ENCODE results near the gene ZNHIT1.
"Not testable (repeated sequence)": the region's sequence is repeated elsewhere in the genome, so short reads cannot be mapped to it uniquely, and the experiment has no call there.

Gene ZNHIT1

DNA sequence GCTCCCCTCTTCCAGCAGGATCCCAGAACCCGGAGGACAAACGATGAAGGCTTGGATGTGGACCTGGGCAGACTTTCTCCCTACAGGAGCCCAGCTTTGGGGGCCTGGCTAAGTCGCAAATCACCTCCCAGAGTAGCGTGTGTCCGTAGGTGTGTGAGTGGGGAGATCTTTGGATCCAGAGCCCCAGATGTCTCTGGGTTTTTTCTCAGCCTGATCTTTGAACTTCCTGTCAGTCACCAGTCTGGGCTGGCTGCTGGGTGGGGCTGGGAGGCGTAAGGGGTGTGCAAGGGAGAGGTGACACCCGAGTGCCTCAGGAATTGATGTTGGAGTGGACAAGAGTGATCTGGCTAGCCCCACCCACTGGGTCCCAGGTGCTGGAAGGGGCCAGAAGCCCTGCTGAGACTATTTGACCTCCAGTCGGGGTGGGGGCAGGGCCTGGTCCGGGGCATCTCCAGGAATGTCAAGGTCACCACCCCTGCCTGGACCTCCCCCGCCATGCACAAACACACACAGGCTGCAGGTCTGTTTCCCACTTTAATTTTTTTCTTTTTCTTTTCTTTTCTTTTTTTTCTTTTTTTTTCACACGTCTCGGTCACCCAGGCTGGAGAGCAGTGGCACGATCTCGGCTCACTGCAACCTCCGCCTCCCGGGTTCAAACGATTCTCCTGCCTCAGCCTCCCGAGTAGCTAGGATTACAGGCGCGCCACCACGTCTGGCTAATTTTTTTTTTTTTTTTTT, 16.9 kb upstream of the ZNHIT1 start, which contains the start of gene MOGAT3:
TSS of gene MOGAT3 (minus strand) at position 175 of the 738 bp plus-strand sequence. CDS start 182 bp downstream, outside the sequence.
- no peak within 1 kb of the TSS for H3K4me3 ChIP-seq (ENCODE audit: low read depth, low read length)
- TF ChIP-seq, protein P1, sequence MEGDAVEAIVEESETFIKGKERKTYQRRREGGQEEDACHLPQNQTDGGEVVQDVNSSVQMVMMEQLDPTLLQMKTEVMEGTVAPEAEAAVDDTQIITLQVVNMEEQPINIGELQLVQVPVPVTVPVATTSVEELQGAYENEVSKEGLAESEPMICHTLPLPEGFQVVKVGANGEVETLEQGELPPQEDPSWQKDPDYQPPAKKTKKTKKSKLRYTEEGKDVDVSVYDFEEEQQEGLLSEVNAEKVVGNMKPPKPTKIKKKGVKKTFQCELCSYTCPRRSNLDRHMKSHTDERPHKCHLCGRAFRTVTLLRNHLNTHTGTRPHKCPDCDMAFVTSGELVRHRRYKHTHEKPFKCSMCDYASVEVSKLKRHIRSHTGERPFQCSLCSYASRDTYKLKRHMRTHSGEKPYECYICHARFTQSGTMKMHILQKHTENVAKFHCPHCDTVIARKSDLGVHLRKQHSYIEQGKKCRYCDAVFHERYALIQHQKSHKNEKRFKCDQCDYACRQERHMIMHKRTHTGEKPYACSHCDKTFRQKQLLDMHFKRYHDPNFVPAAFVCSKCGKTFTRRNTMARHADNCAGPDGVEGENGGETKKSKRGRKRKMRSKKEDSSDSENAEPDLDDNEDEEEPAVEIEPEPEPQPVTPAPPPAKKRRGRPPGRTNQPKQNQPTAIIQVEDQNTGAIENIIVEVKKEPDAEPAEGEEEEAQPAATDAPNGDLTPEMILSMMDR (IDR thresholded peaks at IDR 0.05; ENCODE audit: insufficient read depth, low read depth, low read length, missing control alignments): no peak

DNA sequence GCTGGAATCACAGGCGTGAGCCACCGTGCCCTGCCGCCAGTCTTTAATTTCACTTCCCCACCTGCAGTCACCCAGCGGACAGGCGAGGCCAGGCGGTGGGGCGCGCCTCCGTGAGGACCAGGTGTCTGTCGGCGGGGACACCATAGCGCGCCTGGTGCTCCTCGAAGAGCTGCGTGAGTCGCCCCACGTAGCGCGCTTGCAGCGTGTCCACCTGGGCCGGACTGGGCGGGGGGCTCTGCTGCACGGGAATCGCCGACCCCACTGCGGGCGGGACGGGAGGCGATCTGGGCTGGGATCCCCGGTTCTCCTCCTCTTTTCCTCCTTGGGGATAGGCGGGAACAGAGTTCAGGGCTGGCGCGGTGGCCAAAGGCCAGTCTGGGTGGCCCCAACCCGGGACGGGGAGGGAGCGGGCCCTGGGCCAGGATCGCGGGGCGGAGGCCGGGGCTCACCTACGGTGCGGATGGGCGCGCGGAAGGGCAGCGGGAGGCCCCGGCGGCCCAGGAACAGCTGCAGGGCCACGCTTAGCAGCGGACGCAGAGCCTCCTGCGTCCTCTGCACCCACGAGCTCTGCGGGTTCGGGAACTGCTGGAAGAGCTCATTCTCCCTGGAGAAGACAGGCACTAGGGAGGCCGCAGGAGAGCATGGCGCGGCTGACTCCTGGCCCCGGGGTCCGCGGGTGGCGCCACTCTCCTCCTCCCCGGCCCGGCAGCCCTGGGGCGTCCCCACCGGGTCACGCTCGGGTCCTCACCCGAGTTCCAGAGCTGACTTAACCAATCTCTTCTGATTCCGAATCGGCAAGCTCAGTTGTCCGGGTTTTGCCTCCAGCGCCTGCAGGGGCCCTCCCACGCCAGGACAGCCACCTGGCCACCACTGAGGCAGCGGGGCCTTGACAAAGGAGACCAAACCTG, 16.0 kb upstream of the ZNHIT1 start:
- DNase-seq (ENCODE audit: low read depth): no peak
- TF ChIP-seq, protein P1 (IDR thresholded peaks at IDR 0.05; ENCODE audit: insufficient read depth, low read depth, low read length, missing control alignments): no peak
- no peak overlapping the region for H3K4me3 ChIP-seq (ENCODE audit: low read depth, low read length)

More for the DNA sequence above, 16.9 kb upstream of the ZNHIT1 start, which contains the start of gene MOGAT3:
- no peak for DNase-seq (ENCODE audit: low read depth)

DNA sequence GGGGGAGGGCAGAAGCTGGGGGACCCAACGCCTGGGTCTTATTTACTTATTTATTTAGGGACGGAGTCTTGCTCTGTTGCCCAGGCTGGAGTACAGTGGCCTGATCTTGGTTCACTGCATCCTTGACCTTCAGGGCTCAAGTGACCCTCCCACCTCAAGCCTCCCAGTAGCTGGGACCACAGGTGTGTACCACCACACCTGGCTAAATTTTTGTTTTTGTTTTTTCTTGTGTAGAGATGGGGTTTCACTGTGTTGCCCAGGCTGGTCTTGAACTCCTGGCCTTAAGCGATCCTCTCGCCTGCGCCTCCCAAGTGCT, 15.4 kb upstream of the ZNHIT1 start:
- TF ChIP-seq, protein P1 (IDR thresholded peaks at IDR 0.05; ENCODE audit: insufficient read depth, low read depth, low read length, missing control alignments): no peak
- no peak overlapping the region for H3K4me3 ChIP-seq (ENCODE audit: low read depth, low read length)
- no peak for DNase-seq (ENCODE audit: low read depth)

DNA sequence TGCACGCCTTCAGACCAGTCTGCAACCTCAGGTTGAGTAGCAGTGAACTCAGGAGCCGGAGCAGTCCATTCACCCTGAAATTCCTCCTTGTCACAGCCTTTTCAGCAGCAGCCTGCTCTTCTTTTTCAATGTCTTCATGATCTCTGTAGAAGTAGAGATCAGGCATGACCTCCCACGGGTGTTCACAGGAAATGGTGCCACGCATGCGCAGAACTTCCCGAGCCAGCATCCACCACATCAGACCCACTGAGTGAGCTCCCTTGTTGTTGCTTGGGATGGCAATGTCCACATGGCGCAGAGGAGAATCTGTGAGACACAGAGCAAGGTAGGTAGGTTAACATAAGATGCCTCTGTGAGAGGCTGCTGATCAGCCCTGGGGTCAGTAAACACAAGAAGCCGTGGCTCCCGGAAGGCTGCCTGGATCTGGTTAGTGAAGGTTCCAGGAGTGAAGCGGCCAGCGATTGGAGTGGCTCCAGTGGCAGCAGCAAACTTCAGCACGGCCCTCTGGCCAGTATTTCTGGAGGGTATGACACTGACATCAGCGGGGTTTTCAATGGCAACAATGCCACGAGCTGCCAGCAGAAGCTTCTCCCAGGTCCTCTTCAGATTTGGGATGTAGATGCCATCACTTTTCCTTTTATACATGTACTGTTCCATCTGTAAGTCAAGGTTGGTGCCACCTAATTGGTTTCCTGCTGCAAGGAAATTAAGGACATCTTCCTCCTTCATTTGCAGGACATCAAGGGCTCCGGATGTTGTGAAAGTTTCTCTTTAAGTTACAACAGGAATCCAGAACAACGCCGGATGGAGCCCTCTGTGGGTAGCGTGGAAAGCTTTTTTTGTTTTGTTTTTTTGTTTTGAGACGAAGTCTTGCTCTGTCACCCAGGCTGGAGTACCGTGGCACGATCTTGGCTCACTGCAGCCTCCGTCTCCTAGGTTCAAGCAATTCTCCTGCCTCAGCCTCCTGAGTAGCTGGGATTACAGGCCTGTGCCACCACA, 13.9 kb upstream of the ZNHIT1 start:
- not testable (repeated sequence) for DNase-seq (ENCODE audit: low read depth)

GRCh38 chr7:101205901-101206664, 11.9 kb upstream of the ZNHIT1 start:
- no peak for DNase-seq (ENCODE audit: low read depth)
- TF ChIP-seq, protein P1 (IDR thresholded peaks at IDR 0.05; ENCODE audit: insufficient read depth, low read depth, low read length, missing control alignments): no peak
- H3K4me3 ChIP-seq (ENCODE audit: low read depth, low read length): no peak overlapping the region

More for the DNA sequence above, 13.9 kb upstream of the ZNHIT1 start:
- not testable (repeated sequence) for H3K4me3 ChIP-seq (ENCODE audit: low read depth, low read length)

DNA sequence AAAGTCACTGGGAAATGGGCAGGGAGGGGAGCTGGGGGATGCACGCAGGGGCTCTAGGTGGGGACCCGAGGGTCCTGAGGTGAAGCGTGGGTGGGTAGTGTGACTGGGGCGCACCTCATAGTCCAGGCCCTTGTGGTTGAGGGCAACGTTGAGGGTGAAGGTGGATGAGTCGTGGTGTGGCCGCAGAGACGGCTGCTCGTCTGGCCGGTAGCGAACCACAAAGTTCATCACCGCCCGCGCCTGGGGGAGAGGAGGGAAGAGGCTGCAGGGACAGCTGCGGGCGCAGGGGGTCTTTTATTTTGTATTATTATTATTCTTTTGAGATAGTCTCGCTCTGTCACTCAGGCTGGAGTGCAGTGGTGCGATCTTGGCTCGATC, 11.3 kb upstream of the ZNHIT1 start:
- H3K4me3 ChIP-seq (ENCODE audit: low read depth, low read length): no peak overlapping the region
- TF ChIP-seq, protein P1 (IDR thresholded peaks at IDR 0.05; ENCODE audit: insufficient read depth, low read depth, low read length, missing control alignments): no peak
- no peak for DNase-seq (ENCODE audit: low read depth)
